Testis (tissue), 2 donors: Measurements from ENCODE around the gene KLF13.

Experiments
- CTCF ChIP-seq, 3 experiments: fragments of 450-650 bp in 2 of 3; fragments of 200-600 bp in 1 of 3; sonication (generic) in 1 of 3; IDR thresholded peaks; one replicate each; pipeline ENCODE4 v1.5.1; 2016 to 2019; ENCODE audit warnings: antibody characterized with exemption in 3 of 3, mild to moderate bottlenecking in 2 of 3, moderate library complexity in 1 of 3
- POLR2A ChIP-seq: fragments of 450-650 bp; IDR thresholded peaks from one replicate; pipeline ENCODE4 v1.6.1; 2017; ENCODE audit warnings: antibody characterized with exemption, mild to moderate bottlenecking, moderate library complexity

GRCh38 chr15:31398677-31399301 lies 72.2 kb downstream of the KLF13 start:
- TF ChIP-seq CTCF (IDR thresholded peaks at IDR 0.05) (no peak), POLR2A (no peak)
